Naive B cell (primary cell): ENCODE results near the gene CLIC3. TPM values are rescaled to one million over a fixed set of nuclear protein-coding genes. Genes with fewer than 3 reads are reported as not detected.

ENCODE experiments used
- ATAC-seq, 2 donors: fragments of 150-1000 bp; cut with Tn5 transposase; 2 replicates each; pipeline ENCODE4 v1.10.0; 2021; ENCODE audit warnings: low read depth in 2 of 2, mild to moderate bottlenecking in 2 of 2, moderate library complexity in 2 of 2
- DNase-seq: peaks from one replicate; pipeline ENCODE4 v3.0.0; 2022
- H3K27ac Mint-ChIP-seq, 6 donors: one replicate each; pipeline ENCODE4 v1.8.0; 2020 to 2022; ENCODE audit warnings: mild to moderate bottlenecking in 6 of 6, mixed read lengths in 6 of 6, moderate library complexity in 5 of 6, inconsistent platforms in 2 of 6
- H3K27me3 Mint-ChIP-seq, 3 donors: one replicate each; pipeline ENCODE4 v1.8.0; 2021 to 2022; ENCODE audit warnings: mixed read lengths in 3 of 3, mild to moderate bottlenecking in 1 of 3
- H3K36me3 Mint-ChIP-seq, 2 donors: one replicate each; pipeline ENCODE4 v1.8.0; 2020 to 2022; ENCODE audit warnings: mixed read lengths in 2 of 2, inconsistent platforms in 1 of 2, mild to moderate bottlenecking in 1 of 2
- H3K4me1 Mint-ChIP-seq, 3 donors: one replicate each; pipeline ENCODE4 v1.8.0; 2020 to 2022; ENCODE audit warnings: mixed read lengths in 3 of 3, inconsistent platforms in 1 of 3, mild to moderate bottlenecking in 1 of 3, moderate library complexity in 1 of 3
- H3K4me3 Mint-ChIP-seq, 8 donors: one replicate each; pipeline ENCODE4 v1.8.0; 2020 to 2022; ENCODE audit warnings: mild to moderate bottlenecking in 8 of 8, mixed read lengths in 8 of 8, moderate library complexity in 8 of 8, inconsistent platforms in 2 of 8
- H3K9me3 Mint-ChIP-seq, 7 donors: one replicate each; pipeline ENCODE4 v1.8.0; 2020 to 2022; ENCODE audit warnings: mixed read lengths in 7 of 7, mild to moderate bottlenecking in 5 of 7, inconsistent platforms in 2 of 7, moderate library complexity in 1 of 7
- polyA plus RNA-seq, 6 donors: library from polyadenylated mRNA; unstranded; fragments of 300-500 nt; fragmentation: Illumina TruSeq; gene quantifications; one replicate each; pipeline ENCODE4 v1.2.3, GENCODE V29; 2021; ENCODE audit warnings: low read depth in 6 of 6

CLIC3 gene
- polyA plus RNA-seq, 6 donors from 2014 or later = 0.82 to 2.7 (median 1.1) TPM; not detected in 1

DNA sequence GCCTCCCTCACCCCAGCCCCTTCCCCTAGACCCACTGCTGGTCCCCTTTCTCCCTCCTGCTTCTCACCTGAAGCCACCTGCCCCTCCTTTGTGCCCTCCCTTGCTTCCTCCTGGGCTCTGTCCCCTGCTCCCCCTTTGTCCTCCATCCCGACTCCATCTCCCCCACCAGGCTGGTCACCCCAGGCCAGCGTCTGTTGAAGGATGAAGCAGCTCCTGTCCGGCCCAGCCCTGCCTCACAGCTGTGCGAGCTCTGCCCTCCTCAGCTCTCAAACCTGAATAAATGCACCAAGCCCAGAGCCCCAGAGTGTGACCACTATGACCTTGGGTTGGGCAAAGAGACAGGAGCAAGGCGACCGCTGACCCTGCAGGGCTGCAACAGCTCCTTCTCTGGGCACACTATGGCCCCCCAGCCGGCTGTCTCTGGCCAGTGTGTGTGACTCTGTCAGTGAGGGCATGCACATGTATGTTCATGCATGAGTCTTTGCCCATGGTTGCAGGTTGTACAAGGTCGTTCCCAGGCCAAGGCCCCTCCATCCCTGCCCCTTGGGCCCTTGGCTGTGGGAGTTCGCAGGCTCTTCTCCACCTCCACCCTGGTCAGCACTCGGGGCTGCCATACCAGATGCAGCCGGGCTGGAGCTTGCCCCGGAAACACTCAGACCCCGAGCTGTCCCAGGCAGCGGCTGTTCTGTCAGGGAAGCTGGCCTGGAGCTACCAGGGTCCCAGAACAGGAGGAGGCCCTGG, 41.0 kb downstream of the CLIC3 start:
- ATAC-seq (no peak), DNase-seq (no peak)
- Mint-ChIP-seq H3K36me3 (peaks cover 0 to 9% of the 10 kb centered on the region in 2 donors), H3K4me1 (peaks cover 0 to 8% (median 3%) of the 10 kb centered on the region in 3 donors), H3K9me3 (peaks cover 0 to 7% (median 0%) of the 10 kb centered on the region in 7 donors), H3K4me3 (no peak overlapping the region), H3K27ac (peak overlapping the region in 2 of 6 donors; percentile 69 to 70), H3K27me3 (peaks cover 4 to 11% (median 10%) of the 10 kb centered on the region in 3 donors)

DNA sequence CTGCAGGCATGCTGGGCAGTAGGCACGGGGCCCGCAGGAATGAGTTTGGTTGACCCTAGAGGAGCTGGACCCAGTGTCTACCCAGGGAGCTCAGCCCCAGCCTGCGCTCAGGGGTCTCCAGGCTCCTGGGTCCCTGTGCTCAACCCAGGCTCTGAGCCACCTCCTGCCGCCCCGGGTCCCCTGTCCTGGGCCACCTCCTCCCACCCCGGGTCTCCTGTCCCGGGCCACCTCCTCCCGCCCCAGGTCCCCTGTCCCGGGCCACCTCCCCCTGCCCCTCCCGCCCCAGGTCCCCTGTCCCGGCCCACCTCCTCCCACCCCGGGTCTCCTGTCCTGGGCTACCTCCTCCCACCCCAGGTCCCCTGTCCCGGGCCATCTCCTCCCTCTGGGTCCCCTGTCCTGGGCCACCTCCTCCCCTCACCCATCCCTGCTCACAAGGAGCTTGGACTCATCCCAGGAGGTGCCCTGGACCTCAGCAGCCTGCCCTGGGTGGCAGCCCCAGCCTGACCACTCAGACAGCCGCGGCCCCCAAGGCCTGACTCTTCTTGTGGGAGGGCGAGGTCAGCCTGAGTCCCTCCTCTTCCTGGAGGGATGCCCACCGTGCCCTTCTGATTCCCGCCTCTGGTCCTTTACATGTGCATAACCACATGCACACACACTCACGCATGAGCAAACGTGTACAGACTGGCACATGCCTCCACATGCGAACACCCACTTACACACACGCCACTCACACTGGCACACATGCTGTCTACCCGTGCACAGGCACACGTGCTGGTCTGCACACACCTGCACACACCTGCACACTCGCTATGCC, 41.9 kb downstream of the CLIC3 start:
- peak overlapping the region in 1 of 6 donors; percentile 69 for H3K27ac Mint-ChIP-seq
- H3K4me3 Mint-ChIP-seq = no peak overlapping the region
- DNase-seq (no peak), ATAC-seq (no peak)
- peaks cover 0 to 7% (median 0%) of the 10 kb centered on the region in 7 donors for H3K9me3 Mint-ChIP-seq
- H3K36me3 Mint-ChIP-seq = peaks cover 0 to 9% of the 10 kb centered on the region in 2 donors
- peaks cover 0 to 12% (median 12%) of the 10 kb centered on the region in 3 donors for H3K4me1 Mint-ChIP-seq
- H3K27me3 Mint-ChIP-seq = peaks cover 4 to 11% (median 10%) of the 10 kb centered on the region in 3 donors

DNA sequence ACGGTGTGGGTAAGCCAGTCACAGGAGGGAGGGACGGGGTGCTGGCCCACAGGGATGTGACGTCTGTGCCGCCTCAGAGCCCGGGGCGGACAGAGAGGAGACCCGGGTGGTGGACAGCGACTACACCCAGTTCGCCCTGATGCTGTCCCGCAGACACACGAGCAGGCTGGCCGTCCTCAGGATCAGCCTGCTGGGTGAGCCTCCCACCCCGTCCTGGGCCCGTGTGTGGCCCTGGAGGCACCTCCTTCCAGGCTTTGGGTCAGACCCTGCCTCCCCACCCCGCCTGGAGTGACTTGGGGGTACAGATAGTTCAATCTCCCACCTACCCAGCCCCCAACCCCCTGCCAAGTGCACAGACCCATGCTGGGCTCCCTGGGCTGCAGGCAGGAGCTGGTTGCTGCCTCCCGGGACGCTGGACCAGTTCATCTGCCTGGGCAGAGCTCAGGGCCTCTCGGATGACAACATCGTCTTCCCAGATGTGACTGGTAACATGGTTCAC, 42.5 kb downstream of the CLIC3 start:
- Mint-ChIP-seq H3K27ac (no peak overlapping the region), H3K9me3 (peaks cover 0 to 7% (median 0%) of the 10 kb centered on the region in 7 donors), H3K4me1 (peaks cover 2 to 14% (median 12%) of the 10 kb centered on the region in 3 donors), H3K27me3 (peaks cover 4 to 11% (median 10%) of the 10 kb centered on the region in 3 donors), H3K36me3 (peaks cover 0 to 9% of the 10 kb centered on the region in 2 donors), H3K4me3 (no peak overlapping the region)
- DNase-seq = no peak
- no peak for ATAC-seq

DNA sequence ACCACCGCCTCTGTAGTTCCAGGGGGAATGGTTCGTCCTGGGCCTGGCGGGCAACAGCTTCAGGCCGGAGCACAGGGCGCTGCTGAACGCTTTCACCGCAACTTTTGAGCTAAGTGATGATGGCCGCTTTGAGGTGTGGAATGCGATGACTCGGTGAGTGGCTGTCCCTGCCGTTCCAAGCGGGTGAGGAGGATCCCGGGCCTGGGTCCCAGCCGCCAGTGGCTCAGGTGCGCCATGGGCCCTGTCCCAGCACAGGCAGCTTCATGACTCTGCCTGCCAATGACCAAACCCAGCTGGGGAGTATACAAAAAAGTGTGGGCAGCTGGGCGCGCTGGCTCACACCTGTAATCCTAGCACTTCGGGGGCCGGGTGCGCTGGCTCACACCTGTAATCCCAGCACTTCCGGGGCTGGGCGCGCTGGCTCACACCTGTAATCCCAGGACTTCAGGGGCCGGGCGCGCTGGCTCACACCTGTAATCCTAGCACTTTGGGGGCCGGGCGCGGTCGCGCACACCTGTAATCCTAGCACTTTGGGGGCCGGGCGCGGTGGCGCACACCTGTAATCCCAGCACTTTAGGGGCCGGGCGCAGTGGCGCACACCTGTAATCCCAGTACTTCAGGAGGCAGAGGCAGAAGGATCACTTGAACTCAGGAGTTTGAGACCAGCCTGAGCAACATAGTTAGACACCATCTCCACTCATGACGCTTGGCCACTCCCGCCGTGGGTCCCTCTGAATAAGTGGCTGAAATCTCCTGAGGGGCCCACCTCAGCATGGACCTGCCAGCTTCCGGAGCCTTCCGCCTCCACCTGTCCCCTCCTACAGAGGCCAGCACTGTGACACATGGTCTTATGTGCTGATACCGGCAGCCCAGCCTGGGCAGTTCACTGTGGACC, 43.2 kb downstream of the CLIC3 start:
- peaks cover 0 to 7% (median 0%) of the 10 kb centered on the region in 7 donors for H3K9me3 Mint-ChIP-seq
- H3K27me3 Mint-ChIP-seq = peaks cover 4 to 11% (median 10%) of the 10 kb centered on the region in 3 donors
- H3K4me3 Mint-ChIP-seq = peak overlapping the region in 1 of 8 donors; percentile 27
- H3K27ac Mint-ChIP-seq = no peak overlapping the region
- DNase-seq = no peak
- H3K36me3 Mint-ChIP-seq = peaks cover 0 to 9% of the 10 kb centered on the region in 2 donors
- ATAC-seq = no peak
- peaks cover 2 to 14% (median 12%) of the 10 kb centered on the region in 3 donors for H3K4me1 Mint-ChIP-seq

DNA sequence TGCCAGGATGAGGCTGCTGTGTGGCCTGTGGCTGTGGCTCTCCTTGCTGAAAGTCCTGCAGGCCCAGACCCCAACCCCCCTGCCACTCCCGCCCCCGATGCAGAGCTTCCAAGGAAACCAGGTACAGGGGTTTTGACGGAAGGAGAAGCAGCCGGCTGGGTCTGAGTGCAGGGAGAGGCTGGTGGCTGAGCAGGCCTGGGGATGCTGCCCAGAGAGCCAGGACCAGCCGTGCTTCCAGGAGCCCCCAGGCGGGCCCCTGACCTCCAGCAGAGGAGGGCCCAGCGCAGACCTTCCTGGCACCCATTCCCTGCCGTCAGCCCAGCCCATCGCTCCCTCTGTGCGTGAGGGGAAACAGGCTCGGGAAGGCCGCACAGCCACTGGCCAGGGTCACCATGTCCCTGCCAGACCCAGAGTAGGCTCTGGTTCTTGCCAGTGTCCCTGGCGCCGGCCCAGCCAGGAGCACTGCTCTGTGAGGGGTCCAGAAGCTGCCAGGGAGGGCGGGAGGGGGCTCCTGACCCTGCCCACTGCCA, 44.0 kb downstream of the CLIC3 start:
- no peak for ATAC-seq
- no peak overlapping the region for H3K4me3 Mint-ChIP-seq
- no peak overlapping the region for H3K27ac Mint-ChIP-seq
- H3K36me3 Mint-ChIP-seq = peaks cover 0 to 9% of the 10 kb centered on the region in 2 donors
- peaks cover 2 to 14% (median 12%) of the 10 kb centered on the region in 3 donors for H3K4me1 Mint-ChIP-seq
- DNase-seq = no peak
- H3K27me3 Mint-ChIP-seq = peaks cover 4 to 11% (median 10%) of the 10 kb centered on the region in 3 donors
- peaks cover 0 to 7% (median 0%) of the 10 kb centered on the region in 7 donors for H3K9me3 Mint-ChIP-seq

DNA sequence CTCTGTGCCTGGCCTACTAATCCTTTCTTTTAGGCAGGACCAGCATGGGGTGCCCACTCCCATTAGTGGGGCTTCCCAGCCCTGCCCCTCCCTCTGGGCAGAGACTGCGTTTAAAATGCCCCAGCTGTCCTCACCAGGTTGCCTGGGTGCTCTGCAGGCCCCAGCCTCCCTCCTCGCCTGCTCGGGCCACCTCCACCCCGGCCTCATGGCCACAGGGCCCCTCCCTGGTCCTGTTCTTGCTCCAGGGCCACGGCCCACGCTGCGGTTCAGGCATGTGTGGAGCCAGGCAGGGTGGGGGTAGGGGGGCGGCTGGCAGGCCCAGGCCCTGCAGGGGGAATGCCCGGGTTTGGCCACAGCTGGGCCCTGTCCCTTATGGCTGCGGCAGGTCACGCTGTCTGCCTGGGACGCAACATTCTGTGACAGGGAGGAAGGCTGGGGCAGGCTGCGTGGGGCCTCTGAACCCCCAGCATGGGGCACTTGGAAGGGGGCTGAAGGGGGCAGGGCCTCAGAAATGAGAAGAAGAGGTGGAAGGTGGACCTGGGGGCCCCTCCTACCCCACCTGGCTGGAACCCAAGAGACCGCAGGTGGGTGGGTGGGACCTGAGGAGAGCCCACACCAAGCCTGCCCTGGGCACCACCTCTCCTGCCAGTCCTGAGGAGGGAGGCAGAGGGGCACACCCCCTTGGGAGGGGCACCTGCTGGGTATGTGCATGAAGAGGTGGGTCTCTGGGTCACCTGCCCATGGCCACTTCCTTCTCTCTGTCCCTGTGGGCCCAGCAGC, 44.6 kb downstream of the CLIC3 start, which contains the start of gene LCN12:
Gene LCN12, plus strand, starts transcription at position 733 of the 780 bp plus-strand sequence. CDS start 55 bp downstream, outside the sequence.
- ATAC-seq = no peak
- Mint-ChIP-seq H3K36me3 (peaks cover 0 to 6% of the 10 kb centered on the region in 2 donors), H3K9me3 (peaks cover 0 to 4% (median 0%) of the 10 kb centered on the region in 7 donors), H3K27me3 (peaks cover 3 to 11% (median 6%) of the 10 kb centered on the region in 3 donors), H3K27ac (no peak within 1 kb of the TSS), H3K4me3 (peak within 1 kb of the TSS in 5 of 8 donors; percentile 9 to 88 (median 29)), H3K4me1 (peaks cover 2 to 14% (median 10%) of the 10 kb centered on the region in 3 donors)
- no peak for DNase-seq

DNA sequence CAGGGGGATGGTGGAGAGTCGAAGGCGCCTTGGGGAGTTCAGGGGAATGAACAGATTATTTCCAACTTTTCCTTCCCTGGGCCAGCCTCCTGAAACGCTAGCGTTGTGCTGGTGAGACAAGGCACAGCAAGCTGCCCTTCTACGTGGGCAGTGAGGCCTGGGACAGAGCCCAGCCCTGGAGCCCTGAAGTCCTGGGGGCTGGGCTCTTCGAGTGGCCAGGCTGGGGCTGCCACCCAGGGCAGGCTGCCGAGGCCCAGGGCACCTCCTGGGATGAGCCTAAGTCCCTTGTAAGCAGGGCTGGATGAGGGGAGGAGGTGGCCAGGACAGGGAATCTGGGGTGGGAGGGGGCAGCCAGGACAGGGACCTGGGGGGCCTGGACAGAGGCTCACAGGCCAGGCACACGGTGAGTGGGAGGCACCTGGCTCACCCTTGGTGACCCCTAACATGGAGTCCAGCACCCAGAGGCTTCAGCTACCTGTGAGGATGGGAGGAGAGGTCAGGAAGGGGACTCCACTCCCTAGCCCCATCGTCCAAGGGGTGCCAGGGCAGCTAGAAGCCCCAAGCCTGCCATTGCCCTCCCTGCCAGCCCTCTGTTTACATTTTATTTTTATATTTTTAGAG, 45.6 kb downstream of the CLIC3 start:
- DNase-seq (no peak), ATAC-seq (no peak)
- H3K27me3 Mint-ChIP-seq = peaks cover 0 to 11% (median 0%) of the 10 kb centered on the region in 3 donors
- H3K9me3 Mint-ChIP-seq = no peaks in the 10 kb centered on the region
- H3K27ac Mint-ChIP-seq = no peak overlapping the region
- peaks cover 2 to 14% (median 4%) of the 10 kb centered on the region in 3 donors for H3K4me1 Mint-ChIP-seq
- peak overlapping the region; percentile 80 to 92 (median 87) for H3K4me3 Mint-ChIP-seq
- H3K36me3 Mint-ChIP-seq = no peaks in the 10 kb centered on the region

DNA sequence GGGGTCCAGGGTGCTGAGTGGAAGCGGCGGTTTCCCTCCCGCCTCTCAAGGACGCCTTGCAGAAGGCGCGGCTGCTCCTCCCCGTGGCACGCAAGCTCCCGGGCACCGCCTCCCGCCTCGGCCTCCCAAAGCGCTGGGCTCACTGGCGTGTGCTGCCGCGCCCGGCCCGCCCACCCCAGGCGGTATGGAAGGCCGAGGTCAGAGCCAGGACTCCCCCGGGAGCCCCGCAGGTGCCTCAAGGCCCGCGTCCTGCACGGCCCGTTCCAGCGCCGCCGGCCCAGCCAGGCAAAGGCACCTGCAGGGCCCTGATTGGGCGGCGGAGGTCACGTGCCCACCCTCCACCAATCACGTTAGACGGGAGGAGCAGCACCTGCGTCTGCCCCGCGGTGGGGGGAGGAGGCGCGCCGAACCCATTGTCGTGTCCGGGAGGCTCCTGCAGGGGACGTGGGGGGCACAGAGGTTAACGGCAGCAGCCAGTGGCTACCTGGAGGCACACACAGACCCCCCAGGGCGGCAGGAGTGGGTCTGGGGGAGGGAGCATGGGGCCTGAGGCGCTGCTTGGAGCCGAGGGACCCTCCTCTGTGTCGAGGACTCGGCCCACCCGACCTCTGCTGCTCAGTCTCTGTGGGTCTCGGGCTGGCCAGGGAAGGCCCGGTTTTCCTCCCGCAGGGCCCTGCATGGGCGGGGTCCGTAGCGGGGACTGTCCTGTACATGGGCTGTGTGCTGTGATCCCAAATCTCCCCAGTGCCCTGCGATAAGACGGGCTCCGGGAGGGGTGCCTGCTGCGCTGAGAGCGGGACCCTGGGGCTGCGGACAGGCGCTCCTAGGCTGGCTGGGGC, 46.3 kb downstream of the CLIC3 start:
- Mint-ChIP-seq H3K27ac (peak overlapping the region in 5 of 6 donors; percentile 47 to 89 (median 82)), H3K4me1 (peaks cover 2 to 14% (median 4%) of the 10 kb centered on the region in 3 donors), H3K9me3 (no peaks in the 10 kb centered on the region), H3K36me3 (no peaks in the 10 kb centered on the region), H3K4me3 (peak overlapping the region; percentile 80 to 93 (median 87)), H3K27me3 (peaks cover 0 to 6% (median 0%) of the 10 kb centered on the region in 3 donors)
- DNase-seq = peak; percentile 95
- ATAC-seq = peak; percentile 97 to 98

DNA sequence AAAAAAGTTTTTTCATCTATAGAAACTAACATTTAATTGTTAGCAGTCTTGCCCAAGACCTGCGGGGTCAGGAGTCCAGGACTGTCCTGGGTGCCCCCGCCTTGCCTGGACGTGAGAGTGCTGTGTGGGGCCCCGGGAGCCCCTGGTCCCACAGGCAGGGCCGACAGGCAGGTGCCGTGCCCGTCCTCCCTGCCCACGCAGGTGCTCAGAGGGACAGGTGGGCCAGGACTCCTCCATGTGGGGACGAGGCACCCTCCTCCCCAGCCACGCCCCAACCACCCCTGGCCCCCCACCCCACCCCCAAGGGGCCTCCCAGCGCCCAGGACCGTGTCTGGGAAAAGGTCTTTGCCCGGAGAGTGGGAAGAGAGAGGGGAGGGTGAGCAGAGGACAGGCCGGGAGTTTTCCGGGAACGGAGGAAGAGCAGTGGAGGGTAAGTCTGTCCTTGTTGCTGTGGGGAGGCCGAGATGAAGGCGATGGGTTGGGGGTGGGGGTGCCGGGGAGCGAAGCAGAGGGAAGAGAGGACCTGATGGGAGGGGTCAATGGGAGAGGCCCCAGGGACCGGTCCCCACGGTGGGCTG, 47.0 kb downstream of the CLIC3 start:
- Mint-ChIP-seq H3K4me1 (peaks cover 6 to 20% (median 8%) of the 10 kb centered on the region in 3 donors), H3K4me3 (peak overlapping the region; percentile 75 to 93 (median 84)), H3K36me3 (no peaks in the 10 kb centered on the region), H3K9me3 (no peaks in the 10 kb centered on the region), H3K27me3 (no peaks in the 10 kb centered on the region), H3K27ac (peak overlapping the region in 4 of 6 donors; percentile 59 to 89 (median 83))
- DNase-seq (no peak), ATAC-seq (no peak)

DNA sequence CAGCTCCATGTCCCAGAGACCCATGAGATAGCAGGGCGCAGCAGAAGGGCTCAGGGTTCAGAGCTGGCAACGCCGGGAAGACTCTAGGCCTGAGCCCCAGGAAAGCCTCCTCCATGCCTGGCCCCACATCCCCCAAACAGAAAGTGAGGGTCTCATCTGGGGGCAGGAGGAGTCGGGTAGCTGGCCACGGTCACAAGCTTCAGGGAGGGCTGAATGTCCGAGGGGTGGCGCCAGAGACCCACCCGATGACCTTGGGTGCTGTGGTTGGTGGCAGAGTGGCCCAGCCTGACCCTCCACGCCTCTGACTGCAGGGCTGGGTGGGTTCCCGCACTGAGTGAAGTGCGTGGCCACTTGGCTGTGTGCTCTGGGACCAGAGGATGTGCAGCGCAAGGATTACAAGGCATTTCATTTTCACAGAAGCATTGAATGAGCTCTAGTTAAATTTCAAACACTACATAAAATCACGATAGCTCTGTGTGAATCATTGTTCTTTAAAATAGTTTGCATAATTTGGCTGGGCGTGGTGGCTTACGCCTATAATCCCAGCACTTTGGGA, 48.3 kb downstream of the CLIC3 start:
- Mint-ChIP-seq H3K36me3 (no peaks in the 10 kb centered on the region), H3K4me1 (peaks cover 8 to 20% (median 10%) of the 10 kb centered on the region in 3 donors), H3K4me3 (peak overlapping the region; percentile 47 to 88 (median 80)), H3K9me3 (no peaks in the 10 kb centered on the region), H3K27ac (peak overlapping the region in 2 of 6 donors; percentile 57 to 90), H3K27me3 (no peaks in the 10 kb centered on the region)
- no peak for ATAC-seq
- no peak for DNase-seq
